ENCODE results near the gene CTNND2.

GRCh38 chr5:11301171-11301570 is 603.1 kb downstream of the CTNND2 start:
- TF ChIP-seq CTCF (IDR thresholded peaks at IDR 0.05) (no peak), EZH2 (IDR thresholded peaks at IDR 0.05; ENCODE audit: borderline replicate concordance, insufficient read depth, low read depth, low read length, poor library complexity, severe bottlenecking) (no peak)
